ENCODE measurements around the gene CA4.

DNA sequence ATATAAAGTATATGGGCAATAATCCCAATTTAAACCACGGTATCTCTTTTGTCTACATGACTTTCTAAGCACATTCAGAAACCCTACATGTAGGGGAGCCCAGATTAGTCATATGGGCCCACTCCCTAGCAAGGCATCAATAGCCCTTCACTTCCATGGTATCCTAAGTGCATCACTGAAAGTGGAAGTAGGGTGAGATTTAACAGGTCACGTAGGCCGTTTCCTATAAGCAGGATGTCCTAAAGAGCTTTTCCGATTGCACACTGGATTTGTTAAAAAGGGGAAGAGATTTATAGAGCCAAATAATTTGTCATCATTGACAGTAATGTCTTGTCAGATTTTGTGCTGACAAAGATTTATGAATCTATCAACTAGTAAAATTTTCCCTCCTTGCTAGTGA, 39.0 kb downstream of the CA4 start:
- TF ChIP-seq, protein P1, sequence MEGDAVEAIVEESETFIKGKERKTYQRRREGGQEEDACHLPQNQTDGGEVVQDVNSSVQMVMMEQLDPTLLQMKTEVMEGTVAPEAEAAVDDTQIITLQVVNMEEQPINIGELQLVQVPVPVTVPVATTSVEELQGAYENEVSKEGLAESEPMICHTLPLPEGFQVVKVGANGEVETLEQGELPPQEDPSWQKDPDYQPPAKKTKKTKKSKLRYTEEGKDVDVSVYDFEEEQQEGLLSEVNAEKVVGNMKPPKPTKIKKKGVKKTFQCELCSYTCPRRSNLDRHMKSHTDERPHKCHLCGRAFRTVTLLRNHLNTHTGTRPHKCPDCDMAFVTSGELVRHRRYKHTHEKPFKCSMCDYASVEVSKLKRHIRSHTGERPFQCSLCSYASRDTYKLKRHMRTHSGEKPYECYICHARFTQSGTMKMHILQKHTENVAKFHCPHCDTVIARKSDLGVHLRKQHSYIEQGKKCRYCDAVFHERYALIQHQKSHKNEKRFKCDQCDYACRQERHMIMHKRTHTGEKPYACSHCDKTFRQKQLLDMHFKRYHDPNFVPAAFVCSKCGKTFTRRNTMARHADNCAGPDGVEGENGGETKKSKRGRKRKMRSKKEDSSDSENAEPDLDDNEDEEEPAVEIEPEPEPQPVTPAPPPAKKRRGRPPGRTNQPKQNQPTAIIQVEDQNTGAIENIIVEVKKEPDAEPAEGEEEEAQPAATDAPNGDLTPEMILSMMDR (IDR thresholded peaks at IDR 0.05; ENCODE audit: poor library complexity) = no peak
- no peak for TF ChIP-seq EZH2phosphoT487 (IDR thresholded peaks at IDR 0.05; ENCODE audit: low read depth, severe bottlenecking, unreplicated experiment)
- TF ChIP-seq EZH2 (IDR thresholded peaks at IDR 0.05; ENCODE audit: borderline replicate concordance) = no peak

Data from hepatocyte (in vitro differentiated cells).